GM23248 (cell line): ENCODE data around the gene SUCNR1. TPM values are rescaled to one million over a fixed set of nuclear protein-coding genes. Genes with fewer than 3 reads are reported as not detected.
A peak's percentile ranks its signal among the peaks of the same experiment; 100 is the strongest.

Source experiments
- DNase-seq: peaks from one replicate; pipeline ENCODE4 v3.0.0-alpha.2; 2015
- H2AFZ ChIP-seq: fragments of 200-600 bp; sonication (generic); 2 replicates; pipeline ENCODE4 v1.6.1; 2016; ENCODE audit warnings: antibody characterized with exemption
- H3F3A ChIP-seq: fragments of 200-600 bp; sonication (generic); 2 replicates; pipeline ENCODE4 v1.6.1; 2016; ENCODE audit warnings: mild to moderate bottlenecking, antibody characterized with exemption, mixed run types; ENCODE audit not compliant: insufficient read depth
- H3K27ac ChIP-seq: fragments of 200-600 bp; sonication (generic); 2 replicates; pipeline ENCODE4 v1.5.1; 2016; ENCODE audit warnings: mild to moderate bottlenecking
- H3K27me3 ChIP-seq: fragments of 200-600 bp; sonication (generic); replicated peaks from 2 replicates; pipeline ENCODE4 v1.6.1; 2016; ENCODE audit warnings: mild to moderate bottlenecking; ENCODE audit not compliant: insufficient read depth
- H3K36me3 ChIP-seq: fragments of 200-600 bp; sonication (generic); 2 replicates; pipeline ENCODE4 v1.6.1; 2016; ENCODE audit warnings: low read depth, mild to moderate bottlenecking
- H3K4me1 ChIP-seq: fragments of 200-600 bp; sonication (generic); 2 replicates; pipeline ENCODE4 v1.6.1; 2016; ENCODE audit warnings: mild to moderate bottlenecking; ENCODE audit not compliant: insufficient read depth
- H3K4me2 ChIP-seq: fragments of 200-600 bp; sonication (generic); one replicate; pipeline ENCODE4 v1.6.1; 2016; ENCODE audit warnings: mild to moderate bottlenecking; ENCODE audit not compliant: unreplicated experiment
- H3K4me3 ChIP-seq: fragments of 200-600 bp; sonication (generic); 2 replicates; pipeline ENCODE4 v1.5.1; 2016; ENCODE audit warnings: mild to moderate bottlenecking
- H3K79me2 ChIP-seq: fragments of 200-600 bp; sonication (generic); 2 replicates; pipeline ENCODE4 v1.6.1; 2016; ENCODE audit warnings: mild to moderate bottlenecking; ENCODE audit not compliant: insufficient read depth
- H3K9ac ChIP-seq: fragments of 200-600 bp; sonication (generic); 2 replicates; pipeline ENCODE4 v1.6.1; 2016; ENCODE audit warnings: mild to moderate bottlenecking
- H3K9me2 ChIP-seq: fragments of 200-600 bp; sonication (generic); 2 replicates; pipeline ENCODE4 v1.6.1; 2016; ENCODE audit warnings: mixed run types, mild to moderate bottlenecking, moderate library complexity; ENCODE audit not compliant: insufficient read depth
- H3K9me3 ChIP-seq: fragments of 200-600 bp; sonication (generic); one replicate; pipeline ENCODE4 v1.6.1; 2017; ENCODE audit warnings: low read depth
- H4K20me1 ChIP-seq: fragments of 200-600 bp; sonication (generic); 2 replicates; pipeline ENCODE4 v1.6.0; 2016; ENCODE audit not compliant: insufficient read depth
- EZH2 ChIP-seq: fragments of 200-600 bp; sonication (generic); IDR thresholded peaks from 2 replicates; pipeline ENCODE4 v1.6.1; 2018; ENCODE audit warnings: antibody characterized with exemption, mild to moderate bottlenecking; ENCODE audit not compliant: insufficient read depth, poor library complexity, severe bottlenecking
- EZH2phosphoT487 ChIP-seq: fragments of 200-600 bp; sonication (generic); IDR thresholded peaks from 2 replicates; pipeline ENCODE4 v1.6.1; 2018; ENCODE audit warnings: antibody characterized with exemption, moderate library complexity, mild to moderate bottlenecking, low read depth; ENCODE audit not compliant: insufficient read depth
- WGBS, 2 experiments: methylation state at CpG; one replicate each; pipeline ENCODE4 v1.1.6; 2015 to 2017; ENCODE audit warnings: low lambda C conversion rate in 2 of 2, low coverage in 1 of 2; ENCODE audit errors: missing lambda C conversion rate in 2 of 2; 5-methylcytosine and 5-hydroxymethylcytosine counted together
- in situ Hi-C: fragments of 300-500 bp; cut with MboI; formaldehyde crosslinking; loops from 2 replicates; pipeline ENCODE4 v1.15.0; 2020
- polyA plus RNA-seq: library from polyadenylated mRNA; unstranded; fragments of >200 nt; fragmentation: Nextera tagmentation; extraction: Ambion mirVana; gene quantifications from 2 replicates; pipeline ENCODE4 v1.2.1, GENCODE V29; 2016
- total RNA-seq: library from RNA; depleted of rRNA; stranded (reverse); fragments of >200 nt; shearing (Covaris generic); gene quantifications from 2 replicates; pipeline ENCODE4 v1.2.3, GENCODE V29; 2014

The SUCNR1 gene
- total and polyA plus RNA-seq, 2 experiments from 2014 or later = not detected

DNA sequence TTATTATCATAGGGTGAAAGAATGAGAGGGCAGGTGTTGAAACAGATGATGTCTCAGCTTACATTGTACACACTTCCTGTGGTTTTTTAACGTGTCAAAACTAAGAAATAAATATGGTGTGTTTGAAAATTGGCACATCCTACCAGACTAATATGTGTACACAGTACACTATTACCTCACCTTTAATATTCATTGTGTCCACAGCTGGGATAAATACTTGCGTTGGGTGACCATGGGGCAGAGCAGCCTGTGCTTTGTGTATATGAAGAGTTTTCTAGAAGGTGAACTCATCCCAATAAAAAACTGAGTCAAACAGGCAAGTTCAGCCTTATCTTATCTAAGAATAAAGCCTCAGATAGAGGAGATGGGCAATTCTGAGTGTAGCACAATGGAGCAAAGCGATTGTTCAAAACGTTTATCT is 17.3 kb downstream of the SUCNR1 start:
- H3K9ac ChIP-seq = no peak overlapping the region
- DNase-seq = no peak
- no peaks in the 10 kb centered on the region for H3K36me3 ChIP-seq
- no peaks in the 10 kb centered on the region for H3K9me3 ChIP-seq
- no peaks in the 10 kb centered on the region for H3F3A ChIP-seq
- no peak overlapping the region for H2AFZ ChIP-seq
- H3K27me3 ChIP-seq = no peaks in the 10 kb centered on the region
- TF ChIP-seq EZH2phosphoT487 (no peak), EZH2 (no peak)
- H3K4me3 ChIP-seq = no peak overlapping the region
- 86 to 92% methylated on average over 4 of the region's 4 CpGs for WGBS, 2 experiments
- H4K20me1 ChIP-seq = no peaks in the 10 kb centered on the region
- H3K9me2 ChIP-seq = no peaks in the 10 kb centered on the region
- H3K79me2 ChIP-seq = no peaks in the 10 kb centered on the region
- H3K4me2 ChIP-seq = no peak overlapping the region
- peaks cover 1% of the 10 kb centered on the region; the same call in 1 of the 2 replicates for H3K4me1 ChIP-seq
- in situ Hi-C loops = no loop called here
- H3K27ac ChIP-seq = no peak overlapping the region

DNA sequence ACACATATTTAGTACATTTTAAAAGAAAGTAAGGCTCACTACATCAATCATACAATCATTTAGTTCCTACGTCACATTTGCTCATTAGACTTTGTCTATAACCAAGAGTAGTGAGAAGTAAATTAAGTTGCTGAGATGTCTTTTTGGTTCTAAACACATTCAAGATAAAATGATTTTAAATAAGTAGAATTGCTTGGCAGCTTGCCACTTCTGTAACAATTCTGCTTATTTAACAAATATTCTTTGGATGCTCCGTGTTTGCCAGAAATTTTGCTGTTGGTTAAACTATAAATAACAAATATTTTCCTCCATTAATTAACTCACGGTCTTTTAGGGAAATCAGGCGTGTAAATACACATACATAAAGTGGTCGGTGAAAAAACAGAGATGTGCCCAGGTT is 18.3 kb downstream of the SUCNR1 start:
- in situ Hi-C loops = no loop called here
- H3K9me3 ChIP-seq = no peaks in the 10 kb centered on the region
- 82 to 88% methylated on average over 5 of the region's 5 CpGs for WGBS, 2 experiments
- H3K27ac ChIP-seq = no peak overlapping the region
- H3F3A ChIP-seq = no peaks in the 10 kb centered on the region
- H3K36me3 ChIP-seq = no peaks in the 10 kb centered on the region
- DNase-seq = no peak
- no peak overlapping the region for H3K4me3 ChIP-seq
- no peak overlapping the region for H2AFZ ChIP-seq
- no peak overlapping the region for H3K4me2 ChIP-seq
- H3K9me2 ChIP-seq = no peaks in the 10 kb centered on the region
- no peaks in the 10 kb centered on the region for H3K79me2 ChIP-seq
- no peaks in the 10 kb centered on the region for H3K27me3 ChIP-seq
- H3K9ac ChIP-seq = no peak overlapping the region
- no peak for TF ChIP-seq EZH2phosphoT487
- no peak for TF ChIP-seq EZH2
- no peaks in the 10 kb centered on the region for H4K20me1 ChIP-seq
- H3K4me1 ChIP-seq = peaks cover 6% of the 10 kb centered on the region; the same call in 1 of the 2 replicates

DNA sequence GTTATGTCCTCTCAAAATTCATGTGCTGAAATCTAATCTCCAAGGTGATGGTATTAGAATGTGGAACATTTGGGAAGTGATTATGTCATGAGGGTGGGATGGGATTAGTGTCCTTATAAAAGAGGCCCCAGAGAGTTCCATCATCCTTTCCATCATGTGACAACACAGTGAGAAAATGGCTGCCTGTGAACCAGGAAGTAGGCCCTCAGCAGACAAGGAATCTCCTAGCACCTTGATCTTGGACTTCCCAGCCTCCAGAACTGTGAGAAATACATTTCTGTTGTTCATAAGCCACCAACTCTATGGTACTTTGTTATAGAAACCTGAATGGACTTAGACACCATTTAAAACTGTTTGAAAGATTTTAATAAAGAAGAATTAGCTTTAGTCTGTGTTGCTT is 20.8 kb downstream of the SUCNR1 start:
- Histone ChIP-seq H3K27ac (no peak overlapping the region), H3K4me3 (no peak overlapping the region), H3K9ac (no peak overlapping the region), H3K4me1 (peaks cover 6% of the 10 kb centered on the region; the same call in 1 of the 2 replicates), H3K9me2 (no peaks in the 10 kb centered on the region), H4K20me1 (no peaks in the 10 kb centered on the region), H2AFZ (peak overlapping the region; percentile 27; the same call in 1 of the 2 replicates), H3K27me3 (no peaks in the 10 kb centered on the region), H3K9me3 (no peaks in the 10 kb centered on the region), H3K4me2 (no peak overlapping the region), H3F3A (no peaks in the 10 kb centered on the region), H3K79me2 (no peaks in the 10 kb centered on the region), H3K36me3 (no peaks in the 10 kb centered on the region)
- in situ Hi-C loops = no loop called here
- TF ChIP-seq EZH2phosphoT487 = no peak
- no peak for TF ChIP-seq EZH2
- no peak for DNase-seq

DNA sequence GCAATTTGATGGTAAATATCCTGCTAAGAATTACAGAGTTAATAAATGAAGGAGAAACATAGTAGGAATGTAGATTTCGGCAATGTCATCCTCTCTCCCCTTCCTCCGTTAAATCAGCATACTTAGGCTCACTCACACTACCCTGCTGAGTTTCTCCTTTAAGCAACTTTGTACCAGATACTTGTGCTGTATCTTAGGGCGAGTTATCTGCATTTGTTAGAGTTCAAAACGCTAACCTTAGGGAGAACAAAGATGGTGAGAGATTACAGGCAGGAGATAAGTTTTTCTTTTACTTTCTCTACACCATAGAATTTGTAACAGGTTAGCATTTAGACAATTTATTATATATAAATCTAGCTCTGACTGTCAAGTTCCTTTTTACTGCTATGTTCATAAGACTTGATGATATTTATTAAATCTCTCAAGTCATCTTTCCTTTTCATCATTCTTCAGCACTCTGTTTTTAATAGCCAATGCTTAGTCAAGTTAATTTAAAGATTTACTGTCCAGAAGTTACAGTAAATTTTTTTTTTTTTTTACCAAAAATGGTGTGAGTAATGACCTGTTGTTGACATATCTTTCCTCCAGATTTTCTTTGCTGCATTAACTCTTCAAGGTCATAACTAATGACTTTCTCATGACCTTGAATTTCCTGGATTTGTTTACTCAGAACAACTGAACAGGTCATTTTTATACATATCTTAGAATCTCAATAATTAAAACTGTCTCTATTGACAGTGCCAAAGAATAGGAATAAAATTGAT is 22.2 kb downstream of the SUCNR1 start:
- H3K79me2 ChIP-seq = no peaks in the 10 kb centered on the region
- 65 to 67% methylated on average over 4 of the region's 4 CpGs for WGBS, 2 experiments
- no peak overlapping the region for H3K27ac ChIP-seq
- no peak overlapping the region for H3K4me2 ChIP-seq
- no peaks in the 10 kb centered on the region for H3K9me3 ChIP-seq
- TF ChIP-seq EZH2phosphoT487 (no peak), EZH2 (no peak)
- H3K36me3 ChIP-seq = no peaks in the 10 kb centered on the region
- H3K9ac ChIP-seq = no peak overlapping the region
- no peaks in the 10 kb centered on the region for H3F3A ChIP-seq
- H3K27me3 ChIP-seq = no peaks in the 10 kb centered on the region
- no peak for DNase-seq
- in situ Hi-C loops = no loop called here
- no peaks in the 10 kb centered on the region for H3K9me2 ChIP-seq
- no peaks in the 10 kb centered on the region for H4K20me1 ChIP-seq
- peaks cover 14% of the 10 kb centered on the region for H3K4me1 ChIP-seq
- no peak overlapping the region for H2AFZ ChIP-seq
- no peak overlapping the region for H3K4me3 ChIP-seq
